ENCODE data around the gene FTCD. TPM values are rescaled to one million over a fixed set of nuclear protein-coding genes. Genes with fewer than 3 reads are reported as not detected.

Gene FTCD
- total and polyA plus RNA-seq, 3 donors from 2014 or later: 49.2 to 63.5 (median 50.5) TPM

- no peak overlapping the region for H3K4me3 ChIP-seq
- TF ChIP-seq CTCF (IDR thresholded peaks at IDR 0.05): no peak
- TF ChIP-seq POLR2A (IDR thresholded peaks at IDR 0.05): no peak
- WGBS, 2 donors: 79 to 82% methylated on average over 16 of the region's 16 CpGs
- no peak for DNase-seq
- intact Hi-C loops (cut with DNase I; ENCODE audit: low total_unique reads): loop anchor here (5.0 kb wide), 1 partner anchor 123 kb away; no protein-coding TSS in a partner anchor
- H3K27ac ChIP-seq: no peak overlapping the region
- no peaks in the 10 kb centered on the region for H3K36me3 ChIP-seq (ENCODE audit: low read depth, missing control alignments)
- H3K9me3 ChIP-seq: no peaks in the 10 kb centered on the region
- peaks cover 3% of the 10 kb centered on the region for H3K4me1 ChIP-seq
- H3K27me3 ChIP-seq: no peaks in the 10 kb centered on the region
Measured at GRCh38 chr21:46095083-46095719, 60.2 kb downstream of the FTCD start.

- no peak overlapping the region for H3K27ac ChIP-seq
- no peaks in the 10 kb centered on the region for H3K27me3 ChIP-seq
- no peaks in the 10 kb centered on the region for H3K36me3 ChIP-seq (ENCODE audit: low read depth, missing control alignments)
- no peak overlapping the region for H3K4me3 ChIP-seq
- 81 to 83% methylated on average over 14 of the region's 14 CpGs for WGBS, 2 donors
- TF ChIP-seq POLR2A (IDR thresholded peaks at IDR 0.05) (no peak), CTCF (IDR thresholded peaks at IDR 0.05) (no peak)
- peaks cover 3% of the 10 kb centered on the region for H3K4me1 ChIP-seq
- no peak for DNase-seq
- no peaks in the 10 kb centered on the region for H3K9me3 ChIP-seq
- intact Hi-C loops (cut with DNase I; ENCODE audit: low total_unique reads): loop anchor here (5.0 kb wide), 1 partner anchor 122 kb away; no protein-coding TSS in a partner anchor
Measured at GRCh38 chr21:46094401-46095082, 60.8 kb downstream of the FTCD start.

GRCh38 chr21:46093668-46094400 lies 61.5 kb downstream of the FTCD start:
- DNase-seq: no peak
- H3K27ac ChIP-seq: no peak overlapping the region
- H3K4me3 ChIP-seq: no peak overlapping the region
- H3K36me3 ChIP-seq (ENCODE audit: low read depth, missing control alignments): no peaks in the 10 kb centered on the region
- no peaks in the 10 kb centered on the region for H3K27me3 ChIP-seq
- TF ChIP-seq POLR2A (IDR thresholded peaks at IDR 0.05) (no peak), CTCF (IDR thresholded peaks at IDR 0.05) (no peak)
- 83% methylated on average over 1 to 11 of the region's 11 CpGs for WGBS, 2 donors
- peaks cover 3% of the 10 kb centered on the region for H3K4me1 ChIP-seq
- intact Hi-C loops (cut with DNase I; ENCODE audit: low total_unique reads): no loop called here
- no peaks in the 10 kb centered on the region for H3K9me3 ChIP-seq

- H3K9me3 ChIP-seq: no peaks in the 10 kb centered on the region
- WGBS, 2 donors: 75 to 78% methylated on average over 6 to 11 of the region's 11 CpGs
- TF ChIP-seq POLR2A (IDR thresholded peaks at IDR 0.05) (no peak), CTCF (IDR thresholded peaks at IDR 0.05) (no peak)
- DNase-seq: no peak
- intact Hi-C loops (cut with DNase I; ENCODE audit: low total_unique reads): no loop called here
- no peak overlapping the region for H3K4me3 ChIP-seq
- no peaks in the 10 kb centered on the region for H3K36me3 ChIP-seq (ENCODE audit: low read depth, missing control alignments)
- H3K27me3 ChIP-seq: no peaks in the 10 kb centered on the region
- peak overlapping the region in 1 of 2 donors; percentile 86 for H3K27ac ChIP-seq
- peaks cover 3% of the 10 kb centered on the region for H3K4me1 ChIP-seq
Measured at GRCh38 chr21:46092811-46093667, 62.3 kb downstream of the FTCD start.
